Kidney glomerular epithelial cell (primary cell): ENCODE measurements around the gene CLCN7.

Experiments used
- DNase-seq: peaks from one replicate; lab custom pipeline; 2025; lab: John Stamatoyannopoulos, UW

Gene CLCN7

GRCh38 chr16:1464196-1464893 lies 10.5 kb downstream of the CLCN7 start:
- DNase-seq: no peak

- no peak for DNase-seq
Measured at GRCh38 chr16:1461146-1461545, 13.7 kb downstream of the CLCN7 start.

GRCh38 chr16:1460602-1461138 lies 14.2 kb downstream of the CLCN7 start:
- DNase-seq: no peak

- DNase-seq: no peak
Measured at GRCh38 chr16:1459967-1460366, 14.9 kb downstream of the CLCN7 start.

GRCh38 chr16:1458977-1459341 lies 15.9 kb downstream of the CLCN7 start:
- no peak for DNase-seq

- no peak for DNase-seq
Measured at GRCh38 chr16:1458336-1458976, 16.4 kb downstream of the CLCN7 start.

- no peak for DNase-seq
Measured at GRCh38 chr16:1457489-1458245, 17.2 kb downstream of the CLCN7 start.

- no peak for DNase-seq
Measured at GRCh38 chr16:1456951-1457350, 17.9 kb downstream of the CLCN7 start.

GRCh38 chr16:1455190-1456171 lies 19.3 kb downstream of the CLCN7 start:
- no peak for DNase-seq

GRCh38 chr16:1454561-1454960 lies 20.3 kb downstream of the CLCN7 start:
- no peak for DNase-seq

GRCh38 chr16:1453316-1453715 lies 21.5 kb downstream of the CLCN7 start:
- no peak for DNase-seq

- no peak for DNase-seq
Measured at GRCh38 chr16:1452530-1452929, 22.3 kb downstream of the CLCN7 start.

GRCh38 chr16:1451702-1452392 lies 23.0 kb downstream of the CLCN7 start:
- DNase-seq: no peak

GRCh38 chr16:1450841-1451240 lies 24.0 kb downstream of the CLCN7 start:
- no peak for DNase-seq

GRCh38 chr16:1450218-1450617 lies 24.6 kb downstream of the CLCN7 start:
- DNase-seq: no peak

- DNase-seq: no peak
Measured at GRCh38 chr16:1449201-1449788, 25.5 kb downstream of the CLCN7 start.

GRCh38 chr16:1448536-1449116 lies 26.2 kb downstream of the CLCN7 start:
- no peak for DNase-seq

- DNase-seq: no peak
Measured at GRCh38 chr16:1447965-1448364, 26.9 kb downstream of the CLCN7 start.

- no peak for DNase-seq
Measured at GRCh38 chr16:1446296-1447080, 28.3 kb downstream of the CLCN7 start.
